Astrocyte of the cerebellum (primary cell): Measurements from ENCODE around the gene CDRT4.

Source experiments
- DNase-seq: peaks from one replicate; pipeline ENCODE4 v3.0.0-alpha.2; 2011; ENCODE audit warnings: low read depth
- H3K4me3 ChIP-seq: 2 replicates; pipeline ENCODE4 v1.5.1; 2011; ENCODE audit warnings: mild to moderate bottlenecking, low read depth, low read length, moderate library complexity
- in situ Hi-C: cut with HindIII; loops from 2 replicates; pipeline ENCODE4 v1.10.0; 2017; ENCODE audit warnings: low sequenced_read_pairs
- TF ChIP-seq, protein P1 (sequence below): IDR thresholded peaks from 2 replicates; pipeline ENCODE4 v1.5.1; 2012; ENCODE audit warnings: low read length, low read depth, moderate library complexity, mild to moderate bottlenecking; ENCODE audit errors: missing control alignments

The CDRT4 gene

DNA sequence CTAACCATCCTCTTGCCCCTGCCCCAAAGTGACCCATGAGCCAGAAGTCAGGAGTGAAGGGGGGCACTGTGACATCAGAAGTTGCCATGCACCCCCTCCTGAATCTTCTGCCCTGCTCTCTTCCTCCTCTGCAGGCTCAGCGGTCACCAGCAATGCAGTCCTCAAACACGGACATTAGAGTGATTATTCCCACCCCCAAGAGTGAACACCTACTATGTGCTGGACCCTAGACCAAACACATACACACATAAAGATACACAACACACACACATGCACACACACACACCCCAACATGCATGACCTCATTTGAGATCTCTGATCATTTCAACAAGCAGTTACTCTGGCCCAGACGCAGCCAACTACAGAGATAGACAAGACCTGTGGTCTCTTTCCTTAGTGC, at the start of gene CDRT4:
Gene CDRT4 (minus strand): TSS at position 30 of the 400 bp plus-strand sequence. CDS start 27,383 bp downstream, outside the sequence.
- H3K4me3 ChIP-seq, result no peak within 1 kb of the TSS
- TF ChIP-seq, protein P1, sequence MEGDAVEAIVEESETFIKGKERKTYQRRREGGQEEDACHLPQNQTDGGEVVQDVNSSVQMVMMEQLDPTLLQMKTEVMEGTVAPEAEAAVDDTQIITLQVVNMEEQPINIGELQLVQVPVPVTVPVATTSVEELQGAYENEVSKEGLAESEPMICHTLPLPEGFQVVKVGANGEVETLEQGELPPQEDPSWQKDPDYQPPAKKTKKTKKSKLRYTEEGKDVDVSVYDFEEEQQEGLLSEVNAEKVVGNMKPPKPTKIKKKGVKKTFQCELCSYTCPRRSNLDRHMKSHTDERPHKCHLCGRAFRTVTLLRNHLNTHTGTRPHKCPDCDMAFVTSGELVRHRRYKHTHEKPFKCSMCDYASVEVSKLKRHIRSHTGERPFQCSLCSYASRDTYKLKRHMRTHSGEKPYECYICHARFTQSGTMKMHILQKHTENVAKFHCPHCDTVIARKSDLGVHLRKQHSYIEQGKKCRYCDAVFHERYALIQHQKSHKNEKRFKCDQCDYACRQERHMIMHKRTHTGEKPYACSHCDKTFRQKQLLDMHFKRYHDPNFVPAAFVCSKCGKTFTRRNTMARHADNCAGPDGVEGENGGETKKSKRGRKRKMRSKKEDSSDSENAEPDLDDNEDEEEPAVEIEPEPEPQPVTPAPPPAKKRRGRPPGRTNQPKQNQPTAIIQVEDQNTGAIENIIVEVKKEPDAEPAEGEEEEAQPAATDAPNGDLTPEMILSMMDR, result no peak
- DNase-seq, result no peak
- in situ Hi-C loops, result no loop called here

DNA sequence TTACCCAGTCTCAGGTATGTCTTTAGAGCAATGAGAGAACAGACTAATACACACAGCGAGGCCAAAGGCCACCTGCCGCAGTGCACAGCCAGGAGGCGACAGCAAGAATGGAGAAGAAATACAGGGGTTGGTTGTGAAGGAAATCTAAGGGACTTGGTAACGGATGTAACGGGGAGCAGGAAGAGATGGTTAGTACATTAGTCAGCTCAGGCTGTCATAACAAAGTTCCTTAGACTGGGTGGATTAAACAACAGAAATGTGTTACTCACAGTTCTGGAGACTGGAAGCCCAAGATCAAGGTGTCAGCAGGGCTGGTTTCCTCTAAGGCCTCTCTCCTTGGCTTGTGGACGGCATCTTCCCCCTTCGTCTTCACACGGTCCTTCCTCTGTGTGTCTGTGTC, 48.7 kb upstream of the CDRT4 start:
- DNase-seq, result no peak
- in situ Hi-C loops, result no loop called here
- TF ChIP-seq, protein P1, result no peak
- no peak overlapping the region for H3K4me3 ChIP-seq

DNA sequence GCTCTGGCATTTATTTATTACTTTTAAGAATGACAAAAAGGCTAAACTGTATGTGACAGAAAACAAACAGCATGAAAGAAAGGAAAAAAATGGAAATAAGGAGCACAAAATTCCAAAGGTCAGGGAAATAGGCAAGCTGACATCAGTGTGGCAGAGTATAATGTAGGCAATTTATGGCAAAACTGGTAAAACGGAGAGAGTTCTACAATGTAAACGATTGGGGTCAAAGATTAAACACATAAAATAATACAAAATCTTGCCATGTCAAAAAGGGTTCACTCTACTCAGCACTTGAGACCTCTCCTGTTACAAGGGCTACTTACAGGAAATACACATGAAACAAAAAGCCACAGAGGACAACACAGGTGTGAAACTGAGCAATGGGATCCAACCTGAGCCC, 47.0 kb upstream of the CDRT4 start:
- H3K4me3 ChIP-seq, result no peak overlapping the region
- no peak for DNase-seq
- in situ Hi-C loops, result no loop called here
- TF ChIP-seq, protein P1, result no peak

DNA sequence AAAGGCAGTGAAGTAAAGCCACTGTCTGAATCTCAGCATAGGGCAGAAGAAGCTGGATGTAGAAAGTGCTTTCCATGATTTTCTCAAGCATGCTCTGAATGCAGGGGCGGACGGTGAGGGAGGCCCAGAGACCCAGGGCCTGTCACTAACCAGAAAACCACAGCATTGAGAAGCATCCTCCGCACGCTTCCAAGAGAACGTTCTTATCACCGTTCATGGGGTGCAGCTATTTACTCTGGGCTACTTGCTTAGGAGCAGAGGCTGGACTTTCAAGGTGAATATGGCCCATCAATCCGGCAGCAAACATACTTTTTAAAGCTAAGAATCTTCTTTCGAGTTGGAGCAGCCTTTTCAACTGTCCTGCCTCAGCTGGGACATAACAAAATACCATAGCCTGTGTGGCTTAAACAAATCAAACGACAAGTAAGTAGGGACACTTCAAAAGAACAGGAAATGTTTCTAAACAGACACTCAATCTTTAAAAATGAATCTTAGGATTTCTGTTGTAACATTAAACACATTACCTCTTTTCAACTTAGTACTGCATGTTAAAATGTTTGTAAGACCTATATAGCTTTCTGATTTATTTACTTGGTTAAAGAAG, 46.5 kb upstream of the CDRT4 start:
- in situ Hi-C loops, result no loop called here
- DNase-seq, result no peak
- no peak overlapping the region for H3K4me3 ChIP-seq
- TF ChIP-seq, protein P1, result no peak

DNA sequence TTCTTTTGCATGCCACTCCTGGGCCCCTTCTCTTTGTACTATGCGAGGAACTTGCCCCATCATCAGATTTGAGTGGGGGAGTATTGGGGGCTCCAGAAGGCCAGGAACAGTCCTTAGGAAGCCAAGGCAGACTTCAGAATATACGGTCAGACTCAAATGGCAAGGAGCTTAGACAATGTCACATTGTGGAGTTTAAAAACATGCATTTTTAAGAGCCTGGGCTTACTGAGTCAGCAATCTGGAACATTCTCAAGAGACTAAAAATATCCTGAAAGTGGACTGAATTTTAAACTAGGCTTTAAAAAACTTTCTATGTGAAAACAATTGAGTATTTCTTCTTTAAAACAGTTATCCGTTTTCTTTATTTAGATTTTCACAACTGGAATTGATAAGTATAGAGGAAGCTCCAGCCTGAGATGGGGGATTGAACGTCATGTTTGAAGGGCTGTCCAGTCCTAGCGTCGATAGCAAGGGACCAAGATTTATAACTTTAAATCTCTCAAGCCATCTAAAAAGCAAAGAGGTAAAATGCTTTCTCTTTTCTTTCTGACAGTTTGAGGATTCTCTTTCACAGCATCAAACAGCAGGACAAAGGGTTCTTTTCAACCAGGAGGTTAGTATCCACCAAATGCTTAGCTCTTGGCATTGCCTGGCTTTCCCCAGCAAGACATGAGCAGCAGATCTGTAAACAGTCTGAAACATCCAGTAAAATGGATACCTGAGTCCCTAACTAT, 45.8 kb upstream of the CDRT4 start:
- in situ Hi-C loops, result no loop called here
- peak; percentile 13 for DNase-seq
- no peak overlapping the region for H3K4me3 ChIP-seq

DNA sequence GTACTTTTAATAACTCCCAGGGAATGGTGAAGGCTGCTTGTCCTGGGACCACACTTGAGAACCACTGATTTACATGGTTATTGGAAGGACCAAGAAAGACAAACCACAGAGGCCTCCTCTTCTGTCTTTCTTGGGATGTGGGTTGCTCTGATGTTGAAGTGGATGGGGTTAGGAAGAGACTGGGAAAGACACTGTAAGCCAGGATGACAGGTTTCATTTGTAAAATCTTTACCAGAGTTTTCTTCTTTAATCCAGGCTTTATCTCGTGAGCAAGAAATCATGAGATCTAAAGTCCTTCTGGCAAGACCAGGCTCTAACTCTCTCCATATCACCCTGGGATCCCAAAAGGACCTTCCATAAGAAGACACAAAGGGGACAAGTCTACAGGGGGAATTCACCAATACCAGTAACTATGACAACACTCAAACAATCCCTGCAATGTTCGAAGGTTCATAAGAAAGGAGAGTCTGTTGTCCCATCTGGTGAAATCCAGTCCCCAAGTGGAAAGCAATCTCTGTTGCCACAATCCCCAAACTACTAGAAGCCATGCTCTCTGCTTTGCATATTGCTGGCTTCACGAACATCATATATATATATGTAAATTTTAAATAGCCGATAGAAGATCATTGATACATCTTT, 44.8 kb upstream of the CDRT4 start:
- in situ Hi-C loops, result no loop called here

More for the DNA sequence above, 45.8 kb upstream of the CDRT4 start:
- TF ChIP-seq, protein P1, result no peak

More for the DNA sequence above, 44.8 kb upstream of the CDRT4 start:
- DNase-seq, result no peak
- TF ChIP-seq, protein P1, result no peak
- no peak overlapping the region for H3K4me3 ChIP-seq
